H7 (cell line): ENCODE results near the gene SEPTIN3. TPM values are rescaled to one million over a fixed set of nuclear protein-coding genes. Genes with fewer than 3 reads are reported as not detected.

ENCODE experiments used
- DNase-seq: peaks from one replicate; pipeline ENCODE4 v3.0.0; 2012
- H3K27me3 ChIP-seq: 2 replicates; pipeline ENCODE4 v1.6.0; 2011; ENCODE audit warnings: mild to moderate bottlenecking, low read length; ENCODE audit not compliant: control insufficient read depth, insufficient read depth
- H3K36me3 ChIP-seq: replicated peaks from 2 replicates; pipeline ENCODE4 v1.5.1; 2011; ENCODE audit warnings: low read length; ENCODE audit not compliant: control insufficient read depth, insufficient read depth
- H3K4me3 ChIP-seq: 2 replicates; pipeline ENCODE4 v1.5.1; 2011; ENCODE audit warnings: low read depth, mild to moderate bottlenecking, control low read depth, low read length, moderate library complexity; ENCODE audit not compliant: insufficient read depth
- total RNA-seq: library from RNA; depleted of rRNA; stranded (reverse); fragments of >200 nt; shearing (Covaris generic); gene quantifications from 2 replicates; pipeline ENCODE4 v1.2.3, GENCODE V29; 2014; rRNA removed

SEPTIN3 gene
- total RNA-seq, 1 experiment from 2014 or later, result 8.1 TPM

DNA sequence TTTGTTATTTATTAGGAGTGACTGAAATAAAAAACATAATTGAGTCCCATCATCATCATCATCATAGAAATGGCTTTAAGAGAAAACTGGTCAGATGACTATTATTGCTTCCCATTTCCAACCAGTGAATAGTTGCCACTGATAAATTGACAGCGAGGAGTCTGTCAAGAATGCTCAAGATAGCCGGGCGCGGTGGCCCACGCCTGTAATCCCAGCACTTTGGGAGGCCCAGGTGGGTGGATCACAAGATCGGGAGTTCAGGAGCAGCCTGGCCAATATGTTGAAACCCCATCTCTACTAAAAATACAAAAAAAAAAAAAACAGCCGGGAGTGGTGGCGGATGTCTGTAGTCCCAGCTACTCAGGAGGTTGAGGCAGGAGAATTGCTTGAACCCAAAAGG, 31.2 kb downstream of the SEPTIN3 start:
- Histone ChIP-seq H3K27me3 (no peaks in the 10 kb centered on the region), H3K36me3 (no peaks in the 10 kb centered on the region), H3K4me3 (no peak overlapping the region)
- DNase-seq, result no peak

DNA sequence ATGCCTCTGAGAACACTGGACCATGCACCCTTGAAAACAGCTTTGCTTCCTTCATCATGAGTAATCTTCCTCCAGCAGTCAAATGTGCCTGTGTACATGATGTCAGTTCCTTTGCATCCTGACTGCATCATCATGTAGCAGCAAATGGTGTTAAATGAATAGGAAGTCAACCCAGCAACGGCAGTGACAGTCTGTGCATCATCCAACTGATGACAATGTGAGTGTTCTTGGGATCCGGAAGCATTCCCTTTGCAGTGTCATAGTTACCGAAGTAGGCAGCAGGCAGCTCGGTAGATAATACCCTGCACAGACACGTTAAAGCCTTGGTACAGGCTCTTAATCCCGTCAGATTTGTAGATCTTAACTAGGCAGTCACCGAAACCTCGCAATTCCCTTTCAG, 31.9 kb downstream of the SEPTIN3 start:
- H3K36me3 ChIP-seq, result no peaks in the 10 kb centered on the region
- no peak overlapping the region for H3K4me3 ChIP-seq
- no peak for DNase-seq
- H3K27me3 ChIP-seq, result no peaks in the 10 kb centered on the region

DNA sequence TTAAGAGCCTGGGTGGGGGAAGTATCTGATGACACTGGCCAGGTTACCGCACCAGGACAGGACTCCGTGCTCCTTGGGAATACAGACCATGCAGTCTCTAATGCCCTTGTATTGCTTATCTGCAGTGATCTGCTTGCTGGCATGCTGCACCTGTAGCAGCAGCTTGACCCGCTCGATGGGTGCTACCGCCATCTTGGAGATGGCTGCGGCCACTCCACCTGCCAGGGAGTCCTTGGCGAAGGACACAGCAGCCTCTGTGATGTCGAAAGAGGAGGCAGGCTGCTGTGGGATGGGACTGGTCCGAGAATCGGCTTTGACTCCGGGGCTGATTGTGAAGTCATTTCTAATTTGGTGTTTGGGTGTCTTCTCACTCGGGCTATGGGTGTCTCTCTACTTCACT, 32.5 kb downstream of the SEPTIN3 start:
- no peaks in the 10 kb centered on the region for H3K36me3 ChIP-seq
- no peak for DNase-seq
- no peak overlapping the region for H3K4me3 ChIP-seq
- H3K27me3 ChIP-seq, result no peaks in the 10 kb centered on the region

DNA sequence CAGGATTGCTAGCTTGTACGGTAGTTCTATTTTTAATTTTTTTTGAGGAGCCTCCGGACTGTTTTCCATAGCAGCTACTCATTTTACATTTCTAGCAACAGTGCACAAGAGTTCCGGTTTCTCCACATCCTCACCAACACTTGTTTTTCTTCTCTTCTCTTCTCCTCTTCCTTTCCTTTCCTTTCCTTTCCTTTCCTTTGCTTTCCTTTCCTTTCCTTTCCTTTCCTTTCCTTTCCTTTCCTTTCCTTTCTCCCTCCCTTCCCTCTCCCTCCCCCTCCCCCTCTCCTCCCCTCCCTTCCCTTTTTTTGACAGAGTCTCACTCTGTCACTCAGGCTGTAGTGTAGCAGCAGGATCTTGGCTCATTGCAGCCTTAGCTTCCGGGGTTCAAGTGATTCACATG, 38.7 kb downstream of the SEPTIN3 start:
- Histone ChIP-seq H3K36me3 (no peaks in the 10 kb centered on the region), H3K27me3 (no peaks in the 10 kb centered on the region), H3K4me3 (no peak overlapping the region)
- no peak for DNase-seq

DNA sequence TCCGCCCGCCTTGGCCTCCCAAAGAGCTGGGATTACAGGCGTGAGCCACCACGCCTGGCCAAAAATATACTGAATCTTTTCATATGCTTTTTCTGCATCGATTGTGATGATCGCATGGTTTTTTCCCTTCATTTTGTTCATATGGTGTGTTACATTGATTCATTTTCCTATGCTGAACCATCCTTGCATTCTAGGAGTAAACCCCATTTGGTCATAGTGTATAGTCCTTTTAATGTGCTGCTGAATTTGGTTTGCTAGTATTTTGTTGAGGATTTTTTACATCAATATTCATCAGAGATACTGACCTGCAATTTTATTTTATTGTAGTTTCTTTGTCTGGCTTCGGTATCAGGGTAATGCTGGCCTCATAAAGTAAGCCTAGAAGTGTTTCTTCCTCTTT, 41.5 kb downstream of the SEPTIN3 start:
- Histone ChIP-seq H3K36me3 (no peaks in the 10 kb centered on the region), H3K4me3 (no peak overlapping the region), H3K27me3 (no peaks in the 10 kb centered on the region)
- no peak for DNase-seq

DNA sequence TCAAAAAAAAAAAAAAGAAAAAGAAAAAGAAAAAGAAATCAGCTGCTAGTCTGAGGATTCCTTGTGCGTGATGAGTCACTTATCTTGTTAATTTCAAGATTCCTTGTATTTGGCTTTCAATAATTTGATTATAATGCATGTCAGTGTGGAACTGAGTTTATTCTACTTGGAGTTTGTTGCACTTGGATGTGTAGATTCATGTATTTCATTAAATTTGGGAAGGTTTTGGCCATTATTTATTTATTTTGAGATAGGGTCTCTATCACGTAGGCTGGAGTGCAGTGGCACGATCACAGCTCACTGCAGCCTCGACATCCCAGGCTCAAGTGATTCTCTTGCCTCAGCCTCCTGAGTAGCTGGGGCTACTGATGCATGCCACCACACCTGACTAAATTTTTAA, 44.1 kb downstream of the SEPTIN3 start:
- no peak for DNase-seq
- Histone ChIP-seq H3K4me3 (no peak overlapping the region), H3K36me3 (no peaks in the 10 kb centered on the region), H3K27me3 (no peaks in the 10 kb centered on the region; the same call in 1 of the 2 replicates)

DNA sequence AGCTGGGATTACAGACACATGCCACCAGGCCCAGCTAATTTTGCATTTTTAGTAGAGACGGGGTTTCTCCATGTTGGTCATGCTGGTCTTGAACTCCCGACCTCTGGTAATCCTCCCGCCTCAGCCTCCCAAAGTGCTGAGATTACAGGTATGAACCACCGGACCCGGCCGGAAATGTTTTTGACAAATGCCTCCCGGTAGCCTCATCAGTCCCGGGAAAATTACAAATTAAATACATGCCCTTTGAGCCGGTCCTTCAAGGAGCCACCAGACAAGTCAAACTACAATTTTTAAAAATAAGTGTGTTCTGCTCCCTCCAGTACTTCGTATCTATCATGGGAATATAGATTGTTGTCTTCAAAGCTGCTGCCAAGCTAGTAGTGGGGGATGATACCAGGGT, 46.9 kb downstream of the SEPTIN3 start:
- Histone ChIP-seq H3K4me3 (no peak overlapping the region), H3K36me3 (no peaks in the 10 kb centered on the region), H3K27me3 (no peaks in the 10 kb centered on the region; the same call in 1 of the 2 replicates)
- no peak for DNase-seq

DNA sequence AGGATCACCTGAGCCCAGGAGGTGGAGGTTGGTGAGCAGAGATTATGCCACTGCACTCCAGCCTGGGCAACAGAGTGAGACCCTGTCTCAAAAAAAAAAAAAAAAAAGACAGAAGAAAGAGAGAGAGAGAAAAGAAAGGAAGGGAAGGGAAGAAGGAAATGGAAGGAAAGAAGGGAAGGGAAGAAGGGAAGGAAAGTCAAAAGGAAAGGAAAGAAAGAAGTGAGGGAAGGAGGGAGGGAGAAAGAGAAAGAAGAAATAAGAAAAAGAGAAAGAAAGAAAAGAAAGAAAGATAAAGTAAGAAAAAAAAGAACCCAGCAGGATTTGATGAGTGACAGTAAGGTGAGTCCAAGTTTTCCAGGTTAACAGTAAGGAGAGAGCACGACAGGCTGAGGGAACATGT, 49.0 kb downstream of the SEPTIN3 start:
- no peak for DNase-seq
- Histone ChIP-seq H3K4me3 (no peak overlapping the region), H3K27me3 (no peaks in the 10 kb centered on the region; the same call in 1 of the 2 replicates), H3K36me3 (no peaks in the 10 kb centered on the region)

Other genes starting within 250 kb of the SEPTIN3 start
- gene CCDC134, start 168.8 kb upstream of the SEPTIN3 start, total RNA-seq, result 17.0 and 19.3 TPM in 2 replicates
- gene SREBF2, start 136.3 kb upstream of the SEPTIN3 start, total RNA-seq, result 93.8 and 118 TPM in 2 replicates
- gene SHISA8, start 54.4 kb upstream of the SEPTIN3 start, total RNA-seq, result 3.2 TPM in 2 replicates
- 1.1 and 1.2 TPM in 2 replicates for gene TNFRSF13C, start 42.6 kb upstream of the SEPTIN3 start, total RNA-seq
- 56.7 and 66.3 TPM in 2 replicates for gene CENPM, start 22.3 kb upstream of the SEPTIN3 start, total RNA-seq
- gene WBP2NL, start 29.3 kb downstream of the SEPTIN3 start, total RNA-seq, result not detected in 2 replicates
- gene NAGA, start 101.4 kb downstream of the SEPTIN3 start, total RNA-seq, result 30.9 and 44.5 TPM in 2 replicates
- gene PHETA2, start 104.8 kb downstream of the SEPTIN3 start, total RNA-seq, result 10.3 and 11.5 TPM in 2 replicates
- 5.6 and 11.4 TPM in 2 replicates for gene SMDT1, start 110.3 kb downstream of the SEPTIN3 start, total RNA-seq
- gene NDUFA6, start 121.3 kb downstream of the SEPTIN3 start, total RNA-seq, result 62.3 and 65.0 TPM in 2 replicates
- 1.0 and 1.4 TPM in 2 replicates for gene CYP2D6, start 161.4 kb downstream of the SEPTIN3 start, total RNA-seq